LNCaP clone FGC (cell line): ENCODE measurements around the gene CACNA1A.
"Not testable (repeated sequence)": the region's sequence is repeated elsewhere in the genome, so short reads cannot be mapped to it uniquely, and the experiment has no call there.

Source experiments
- DNase-seq: peaks from one replicate; pipeline ENCODE4 v3.0.0-alpha.2; 2011; ENCODE audit warnings: low read depth
- H3K4me3 ChIP-seq: 2 replicates; pipeline ENCODE4 v1.5.1; 2011; ENCODE audit warnings: mild to moderate bottlenecking, low read depth, low read length, control low read depth
- CTCF ChIP-seq: IDR thresholded peaks from 2 replicates; pipeline ENCODE4 v1.5.1; 2012; ENCODE audit warnings: mild to moderate bottlenecking; ENCODE audit not compliant: control insufficient read depth, insufficient read depth; ENCODE audit errors: extremely low read depth

The CACNA1A gene

GRCh38 chr19:13256918-13257317 lies 249.4 kb downstream of the CACNA1A start:
- no peak for DNase-seq
- TF ChIP-seq CTCF = no peak
- H3K4me3 ChIP-seq = no peak overlapping the region

- DNase-seq, H3K4me3 ChIP-seq: not testable (repeated sequence)
These were observed 249.9 kb downstream of the CACNA1A start for GRCh38 chr19:13256398-13256797.

DNA sequence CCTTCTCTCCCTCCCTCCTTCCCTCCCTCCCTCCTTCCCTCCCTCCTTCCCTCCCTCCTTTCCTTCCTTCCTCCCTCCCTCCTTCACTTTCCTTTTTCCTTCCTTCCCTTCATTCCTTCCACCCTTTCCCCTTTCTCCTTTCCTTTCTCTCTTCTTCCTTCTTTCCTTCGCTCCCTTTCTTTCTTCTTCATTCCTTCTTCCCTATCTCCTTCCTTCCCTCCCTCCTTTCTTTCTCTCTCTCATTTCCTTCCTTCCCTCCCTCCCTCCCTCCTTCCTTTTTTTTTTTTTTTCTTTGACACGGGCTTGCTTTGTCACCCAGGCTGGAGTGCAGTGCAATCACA lies 250.6 kb downstream of the CACNA1A start:
- DNase-seq = no peak
- TF ChIP-seq CTCF = no peak
- H3K4me3 ChIP-seq = no peak overlapping the region

DNA sequence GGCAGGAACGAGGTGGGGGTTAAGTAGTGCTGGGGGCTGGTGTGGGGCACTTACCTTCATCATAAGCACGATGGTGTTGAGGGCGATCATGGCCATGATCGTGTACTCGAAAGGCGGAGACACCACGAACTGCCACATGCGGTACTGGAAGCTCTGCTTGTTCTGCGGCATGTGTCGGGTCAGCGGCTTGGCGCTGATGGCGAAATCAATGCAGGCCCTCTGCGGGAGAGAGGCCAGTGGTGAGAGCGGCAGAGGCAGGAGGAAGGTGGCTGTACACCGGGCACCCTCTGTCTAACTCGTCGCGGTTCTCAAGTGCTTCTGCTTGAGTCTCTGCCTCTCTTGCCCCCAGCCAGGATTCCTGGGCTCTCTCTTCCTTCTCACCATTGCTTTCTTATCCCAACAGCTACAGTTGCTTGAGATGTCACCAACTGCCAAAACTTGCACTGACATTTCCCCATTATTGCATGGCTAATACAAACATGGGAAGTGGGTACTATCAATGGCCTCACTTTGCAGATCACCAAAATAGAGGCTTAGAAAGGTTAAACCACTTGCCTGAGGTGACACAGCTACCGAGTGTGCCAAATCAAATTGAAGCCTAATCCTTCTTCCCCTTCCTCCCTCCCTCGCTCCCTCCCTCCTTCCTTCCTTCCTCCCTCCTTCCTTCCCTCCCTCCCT lies 251.1 kb downstream of the CACNA1A start:
- DNase-seq = no peak
- H3K4me3 ChIP-seq = no peak overlapping the region

GRCh38 chr19:13252569-13253335 lies 253.5 kb downstream of the CACNA1A start:
- no peak overlapping the region for H3K4me3 ChIP-seq
- no peak for DNase-seq
- TF ChIP-seq CTCF = no peak

More for the DNA sequence above, 251.1 kb downstream of the CACNA1A start:
- TF ChIP-seq CTCF = no peak

DNA sequence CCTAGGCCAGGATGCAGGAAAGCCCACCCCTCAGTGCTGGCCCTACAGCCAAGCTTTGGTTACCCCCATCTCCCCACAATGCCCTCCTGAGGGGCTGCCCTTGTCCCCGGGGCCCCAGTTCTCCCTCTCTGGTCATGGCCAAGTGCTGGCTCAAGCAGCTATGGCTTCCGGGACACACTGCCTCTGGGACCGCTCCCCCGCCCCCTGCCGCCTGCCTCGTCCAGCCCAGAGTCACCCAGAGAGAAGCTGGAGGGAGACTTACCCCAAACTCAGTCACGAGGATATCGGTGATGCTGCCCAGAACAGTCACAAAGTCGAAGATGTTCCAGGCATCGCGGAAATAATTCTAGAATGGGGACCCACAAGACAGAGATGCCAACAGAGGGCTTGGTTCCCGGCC lies 261.4 kb downstream of the CACNA1A start:
- H3K4me3 ChIP-seq = no peak overlapping the region
- TF ChIP-seq CTCF = no peak
- DNase-seq = no peak

- no peak overlapping the region for H3K4me3 ChIP-seq
- no peak for TF ChIP-seq CTCF
- no peak for DNase-seq
These were observed 264.8 kb downstream of the CACNA1A start for GRCh38 chr19:13241231-13242104.
